Upper lobe of right lung (tissue), 1 donor: Measurements from ENCODE around the gene CDH4. TPM values are rescaled to one million over a fixed set of nuclear protein-coding genes. Genes with fewer than 3 reads are reported as not detected.

Experiments
- ATAC-seq: fragments of 200-7000 bp; cut with Tn5 transposase; one replicate; pipeline ENCODE4 v1.9.1; 2020; ENCODE audit warnings: mild to moderate bottlenecking, moderate library complexity
- DNase-seq: peaks from one replicate; pipeline ENCODE4 v3.0.0-alpha.2; 2020
- H3K27ac ChIP-seq: fragments of 200-600 bp; one replicate; pipeline ENCODE4 v1.8.0; 2022
- H3K27me3 ChIP-seq: fragments of 200-600 bp; one replicate; pipeline ENCODE4 v1.8.0; 2022; ENCODE audit warnings: mild to moderate bottlenecking
- H3K36me3 ChIP-seq: fragments of 200-600 bp; one replicate; pipeline ENCODE4 v1.8.0; 2022
- H3K4me1 ChIP-seq: fragments of 200-600 bp; one replicate; pipeline ENCODE4 v1.8.0; 2022
- H3K4me3 ChIP-seq: fragments of 200-600 bp; one replicate; pipeline ENCODE4 v1.8.0; 2022; ENCODE audit warnings: mild to moderate bottlenecking
- H3K9me3 ChIP-seq: fragments of 200-600 bp; one replicate; pipeline ENCODE4 v1.8.0; 2022
- intact Hi-C: fragments of 100-400 bp; cut with DNase I; formaldehyde crosslinking; loops from one replicate; pipeline ENCODE4 v1.11.0; 2022
- total RNA-seq: library from RNA; stranded (reverse); fragmentation: NEBNext Ultra II Directional; extraction: Animal tissue kit (Norgen Biotek cat#: 25700); gene quantifications from one replicate; pipeline ENCODE4 v1.2.1, GENCODE V29; 2021
- TF ChIP-seq, protein P1 (sequence below): fragments of 200-600 bp; IDR thresholded peaks from one replicate; pipeline ENCODE4 v1.8.0; 2022; ENCODE audit warnings: antibody characterized with exemption
- donor health status: DM: no; HTN: yes; CAD: no; lungs with severe emphysema.

The CDH4 gene
- total RNA-seq, 1 donor from 2014 or later, result 0.23 TPM

DNA sequence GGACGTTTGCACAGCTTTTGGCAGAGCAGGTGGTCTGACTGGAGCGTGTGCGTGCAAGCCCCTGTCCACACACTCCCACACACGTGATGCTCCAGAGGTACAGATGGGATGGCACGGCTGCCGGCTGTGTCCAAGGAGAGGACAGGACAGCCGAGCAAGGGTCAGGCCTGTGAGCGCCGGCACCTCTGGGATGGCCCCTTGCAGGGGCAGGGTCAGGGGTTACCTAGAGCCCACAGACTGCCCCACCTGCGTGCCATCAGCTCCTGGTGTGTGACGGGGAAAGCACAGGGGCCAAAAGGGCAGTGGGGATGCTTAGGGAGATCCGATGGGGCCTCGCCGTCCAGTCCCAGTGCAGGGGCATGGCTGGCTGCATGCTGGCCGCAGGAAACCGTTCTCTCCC, 623.9 kb downstream of the CDH4 start:
- Histone ChIP-seq H3K27ac (no peak overlapping the region), H3K4me3 (no peak overlapping the region), H3K4me1 (no peaks in the 10 kb centered on the region), H3K27me3 (no peaks in the 10 kb centered on the region), H3K9me3 (no peaks in the 10 kb centered on the region), H3K36me3 (no peaks in the 10 kb centered on the region)
- TF ChIP-seq, protein P1, sequence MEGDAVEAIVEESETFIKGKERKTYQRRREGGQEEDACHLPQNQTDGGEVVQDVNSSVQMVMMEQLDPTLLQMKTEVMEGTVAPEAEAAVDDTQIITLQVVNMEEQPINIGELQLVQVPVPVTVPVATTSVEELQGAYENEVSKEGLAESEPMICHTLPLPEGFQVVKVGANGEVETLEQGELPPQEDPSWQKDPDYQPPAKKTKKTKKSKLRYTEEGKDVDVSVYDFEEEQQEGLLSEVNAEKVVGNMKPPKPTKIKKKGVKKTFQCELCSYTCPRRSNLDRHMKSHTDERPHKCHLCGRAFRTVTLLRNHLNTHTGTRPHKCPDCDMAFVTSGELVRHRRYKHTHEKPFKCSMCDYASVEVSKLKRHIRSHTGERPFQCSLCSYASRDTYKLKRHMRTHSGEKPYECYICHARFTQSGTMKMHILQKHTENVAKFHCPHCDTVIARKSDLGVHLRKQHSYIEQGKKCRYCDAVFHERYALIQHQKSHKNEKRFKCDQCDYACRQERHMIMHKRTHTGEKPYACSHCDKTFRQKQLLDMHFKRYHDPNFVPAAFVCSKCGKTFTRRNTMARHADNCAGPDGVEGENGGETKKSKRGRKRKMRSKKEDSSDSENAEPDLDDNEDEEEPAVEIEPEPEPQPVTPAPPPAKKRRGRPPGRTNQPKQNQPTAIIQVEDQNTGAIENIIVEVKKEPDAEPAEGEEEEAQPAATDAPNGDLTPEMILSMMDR, result no peak
- DNase-seq, result no peak
- intact Hi-C loops, result no loop called here
- ATAC-seq, result no peak

DNA sequence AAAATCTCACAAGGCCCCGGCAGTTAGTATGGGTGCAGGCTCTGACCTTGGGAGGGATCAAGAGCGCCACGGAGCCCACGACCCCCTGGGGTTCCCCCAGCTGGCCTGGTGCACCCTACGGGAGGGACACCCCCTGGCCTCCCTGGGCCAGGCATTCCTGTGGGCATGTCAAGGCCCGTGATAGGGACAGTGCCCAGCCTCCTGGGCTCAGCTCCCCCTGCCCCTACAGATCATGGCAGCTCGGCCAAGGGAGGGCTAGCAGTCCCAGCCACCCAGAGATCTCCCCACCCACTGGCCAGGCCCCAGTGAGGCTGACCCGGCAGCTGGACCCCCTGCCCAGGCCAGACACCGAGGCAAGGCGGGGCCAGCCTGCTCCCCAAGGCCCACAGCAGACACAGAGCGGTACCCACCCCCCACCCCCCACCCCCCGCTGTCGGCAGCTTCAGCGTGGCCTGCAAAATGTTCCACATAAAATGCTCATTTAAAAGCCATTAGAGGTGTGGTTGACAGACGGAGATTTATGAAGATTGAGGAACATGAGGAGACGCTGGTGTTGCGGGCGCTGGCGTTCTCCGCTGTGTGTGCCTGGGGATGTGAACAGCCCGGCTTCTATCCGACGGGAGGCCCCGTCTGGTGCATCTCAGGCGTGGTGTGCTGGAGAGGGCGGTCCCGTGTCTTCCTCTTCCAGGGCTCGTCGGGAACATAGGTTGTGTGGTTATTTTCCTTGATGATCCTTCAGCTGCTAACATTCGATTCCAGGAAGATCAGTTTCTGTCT, 625.1 kb downstream of the CDH4 start:
- intact Hi-C loops, result no loop called here

DNA sequence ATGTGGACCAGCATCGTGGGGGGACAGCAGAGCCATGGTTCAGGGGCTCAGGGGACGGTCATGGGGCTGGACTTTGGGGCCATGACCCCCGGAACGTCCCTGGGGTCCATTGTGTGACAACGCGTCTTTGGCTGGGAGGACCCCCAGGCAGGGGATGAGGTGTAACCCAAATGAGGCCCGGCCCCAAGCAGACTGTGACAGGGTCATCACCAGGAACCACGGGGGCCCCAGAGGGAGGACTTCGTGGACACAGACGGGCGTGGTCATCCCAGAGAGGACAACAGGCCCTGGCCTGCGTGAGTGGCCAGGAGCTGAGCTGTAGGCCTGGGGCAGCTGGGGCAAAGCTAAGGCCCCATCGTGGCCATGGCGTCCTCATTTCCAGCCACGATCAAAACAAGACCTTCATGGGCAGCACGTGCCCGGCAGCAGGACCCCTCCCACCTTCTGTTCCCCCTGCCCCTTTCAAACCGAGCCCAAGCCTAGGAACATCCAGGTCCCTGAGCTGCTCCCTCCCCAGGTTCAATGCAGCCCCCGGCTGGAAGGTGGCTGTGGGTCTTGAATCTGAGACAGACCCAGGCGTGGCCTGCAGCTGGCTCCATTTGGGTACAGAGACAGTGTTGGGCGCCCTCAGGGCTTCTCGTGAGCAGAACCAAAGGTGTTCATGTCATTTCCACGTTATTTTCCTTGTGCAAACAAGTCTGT, 625.9 kb downstream of the CDH4 start:
- intact Hi-C loops, result no loop called here
- DNase-seq, result no peak
- ATAC-seq, result no peak

More for the DNA sequence above, 625.1 kb downstream of the CDH4 start:
- DNase-seq (no peak), ATAC-seq (no peak)
- no peak overlapping the region for H3K27ac ChIP-seq
- H3K9me3 ChIP-seq, result no peaks in the 10 kb centered on the region
- H3K4me3 ChIP-seq, result no peak overlapping the region
- no peaks in the 10 kb centered on the region for H3K36me3 ChIP-seq
- TF ChIP-seq, protein P1, result no peak
- H3K4me1 ChIP-seq, result no peaks in the 10 kb centered on the region
- no peaks in the 10 kb centered on the region for H3K27me3 ChIP-seq

DNA sequence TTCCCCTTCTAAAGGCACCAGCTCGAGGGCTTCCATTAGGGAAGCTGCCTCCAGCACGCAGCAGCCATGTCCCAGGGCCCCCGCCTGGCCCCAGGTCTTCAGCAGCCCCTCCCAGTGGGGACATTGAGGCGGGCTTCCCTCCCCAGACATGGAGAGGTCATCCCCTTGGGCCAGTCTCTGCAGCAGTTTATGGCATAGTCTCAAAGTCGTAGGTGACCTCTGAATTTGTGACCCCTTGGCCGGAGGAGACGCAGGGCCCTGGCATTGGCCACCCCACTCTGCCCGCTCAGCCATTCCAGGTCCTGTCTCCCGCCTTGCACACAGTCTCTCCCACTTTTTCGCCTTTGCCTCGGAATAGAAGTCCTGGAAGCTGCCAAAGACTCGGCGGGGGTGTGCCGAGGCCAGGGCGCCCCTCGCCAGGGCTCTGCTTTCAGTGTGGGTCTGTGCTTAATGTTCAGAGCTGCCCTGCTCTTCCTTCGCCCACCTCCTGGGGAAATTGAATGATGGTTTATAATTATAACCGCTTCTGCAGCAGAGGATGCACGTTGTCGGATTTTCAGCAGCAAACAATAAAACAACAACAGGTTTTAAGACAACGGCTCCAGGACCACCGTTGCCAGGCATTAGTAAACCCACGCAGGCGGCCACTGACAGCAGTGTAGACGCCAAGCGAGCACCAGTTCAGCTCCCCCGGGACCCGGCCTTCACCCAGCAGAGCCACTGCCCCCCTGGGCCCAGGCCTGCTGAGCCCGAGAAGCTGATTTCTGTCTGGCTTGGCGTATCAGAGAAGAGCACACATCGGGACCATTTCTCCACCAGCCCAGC, 626.6 kb downstream of the CDH4 start:
- ATAC-seq (no peak), DNase-seq (no peak)
- Histone ChIP-seq H3K27me3 (no peaks in the 10 kb centered on the region), H3K36me3 (no peaks in the 10 kb centered on the region), H3K4me3 (no peak overlapping the region), H3K9me3 (no peaks in the 10 kb centered on the region), H3K27ac (no peak overlapping the region), H3K4me1 (no peaks in the 10 kb centered on the region)
- intact Hi-C loops, result no loop called here
- TF ChIP-seq, protein P1, result no peak

More for the DNA sequence above, 625.9 kb downstream of the CDH4 start:
- TF ChIP-seq, protein P1, result no peak
- Histone ChIP-seq H3K4me1 (no peaks in the 10 kb centered on the region), H3K36me3 (no peaks in the 10 kb centered on the region), H3K27me3 (no peaks in the 10 kb centered on the region), H3K27ac (no peak overlapping the region), H3K9me3 (no peaks in the 10 kb centered on the region), H3K4me3 (no peak overlapping the region)

DNA sequence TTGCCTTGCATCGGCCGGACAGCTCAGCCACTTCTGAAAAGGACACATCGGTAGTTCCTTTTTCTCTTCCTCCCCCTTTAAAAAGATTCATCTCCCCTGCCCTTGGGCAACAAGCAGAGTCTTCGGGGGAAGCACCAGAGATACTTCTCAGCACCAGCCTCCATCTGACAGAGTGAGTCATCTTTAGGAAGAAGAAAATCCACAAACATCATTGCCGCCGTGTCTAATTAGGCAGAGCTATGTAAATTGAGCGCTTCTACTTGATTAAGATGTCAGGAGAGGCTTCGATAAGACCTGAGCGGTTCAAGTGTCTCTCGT, 627.2 kb downstream of the CDH4 start:
- intact Hi-C loops, result no loop called here
- H3K9me3 ChIP-seq, result no peaks in the 10 kb centered on the region
- no peaks in the 10 kb centered on the region for H3K27me3 ChIP-seq

More for the DNA sequence above, 627.2 kb downstream of the CDH4 start:
- TF ChIP-seq, protein P1, result no peak
- Histone ChIP-seq H3K27ac (no peak overlapping the region), H3K4me3 (no peak overlapping the region), H3K4me1 (no peaks in the 10 kb centered on the region), H3K36me3 (no peaks in the 10 kb centered on the region)
- ATAC-seq (no peak), DNase-seq (no peak)
